Astrocyte (in vitro differentiated cells and primary cell): Measurements from ENCODE around the gene TMEM130.

ENCODE experiments used
- CTCF ChIP-seq: IDR thresholded peaks from 2 replicates; pipeline ENCODE4 v1.5.1; 2011; ENCODE audit warnings: low read depth, mild to moderate bottlenecking, inconsistent platforms, low read length, moderate library complexity; ENCODE audit not compliant: insufficient read depth
- EZH2 ChIP-seq: IDR thresholded peaks from 2 replicates; pipeline ENCODE4 v1.6.1; 2012; ENCODE audit warnings: mild to moderate bottlenecking, low read length, inconsistent platforms; ENCODE audit not compliant: insufficient read depth

GRCh38 chr7:98875501-98875900 is 5.7 kb upstream of the TMEM130 start:
- TF ChIP-seq CTCF (no peak), EZH2 (no peak)
